HG02973 (cell line): Measurements from ENCODE around the gene AICDA.

Experiments used
- ATAC-seq: cut with Tn5 transposase; IDR thresholded peaks from one replicate; pipeline ENCODE4 v1.9.1; 2021; ENCODE audit warnings: moderate library complexity; ENCODE audit not compliant: unreplicated experiment

Gene AICDA

GRCh38 chr12:8561011-8561410 lies 51.6 kb downstream of the AICDA start:
- ATAC-seq = no peak

- ATAC-seq = no peak
Measured at GRCh38 chr12:8559676-8560075, 53.0 kb downstream of the AICDA start.

- no peak for ATAC-seq
Measured at GRCh38 chr12:8556531-8557097, 56.0 kb downstream of the AICDA start.

- no peak for ATAC-seq
Measured at GRCh38 chr12:8554451-8555195, 58.0 kb downstream of the AICDA start.

GRCh38 chr12:8553088-8553627 lies 59.5 kb downstream of the AICDA start:
- ATAC-seq = no peak
